Fibroblast of skin of scalp (primary cell): ENCODE data around the gene CCDC32.

Experiments
- DNase-seq: peaks from one replicate; pipeline ENCODE4 v3.0.0-alpha.2; 2013

The CCDC32 gene

DNA sequence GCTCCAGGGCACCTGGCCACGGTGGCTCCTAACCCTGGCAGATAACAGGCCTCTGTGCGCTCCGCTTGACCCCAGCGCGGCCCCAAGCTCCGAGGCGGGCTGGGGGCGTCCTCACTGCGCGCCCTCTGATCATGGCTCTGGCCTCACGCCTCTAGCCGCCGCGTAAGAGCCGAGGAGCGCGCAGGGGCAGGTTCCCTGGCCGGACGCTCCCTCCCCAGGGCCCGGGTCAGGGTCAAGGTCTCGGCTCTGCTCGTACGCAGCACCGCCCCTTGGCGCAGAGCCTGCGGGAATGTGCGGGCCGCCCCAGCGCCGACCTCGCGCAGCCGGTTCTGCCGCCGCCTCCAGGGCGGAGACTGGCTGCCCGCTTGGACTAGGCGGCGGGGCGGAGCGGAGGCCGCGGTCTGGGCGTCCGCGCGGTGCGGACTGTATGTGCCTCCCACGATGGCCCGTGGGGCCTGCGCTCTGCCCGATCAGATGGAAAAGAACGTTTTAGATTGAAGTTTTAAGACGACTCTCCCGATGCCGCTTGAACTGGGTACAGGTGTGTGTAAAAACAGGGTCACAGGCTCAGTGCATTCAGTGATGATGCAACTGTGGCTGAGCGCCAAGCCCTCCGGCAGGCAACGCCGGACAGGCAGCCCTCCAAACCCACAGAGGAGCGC is 53.2 kb downstream of the CCDC32 start:
- DNase-seq = peak; percentile 25

GRCh38 chr15:40511093-40511471 is 53.8 kb downstream of the CCDC32 start:
- DNase-seq = no peak

DNA sequence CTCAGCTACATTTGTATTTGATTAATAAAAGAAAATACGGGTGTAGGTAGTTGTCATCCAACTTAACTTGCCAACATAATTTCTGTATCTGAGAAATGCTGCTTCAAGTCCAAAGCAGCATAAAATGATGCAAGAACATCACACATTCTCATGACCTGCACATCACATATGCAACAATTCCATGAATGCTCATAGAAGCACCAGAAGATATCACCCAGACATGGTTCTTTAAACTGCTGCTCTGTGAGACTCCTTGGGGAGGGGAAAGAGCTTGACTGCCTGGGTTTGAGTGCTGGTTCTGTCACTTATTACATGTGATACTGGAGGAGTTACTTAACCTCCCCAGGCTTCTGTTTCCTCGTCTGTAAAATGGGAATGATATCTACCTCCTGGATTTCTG is 54.6 kb downstream of the CCDC32 start:
- DNase-seq = peak; percentile 28

DNA sequence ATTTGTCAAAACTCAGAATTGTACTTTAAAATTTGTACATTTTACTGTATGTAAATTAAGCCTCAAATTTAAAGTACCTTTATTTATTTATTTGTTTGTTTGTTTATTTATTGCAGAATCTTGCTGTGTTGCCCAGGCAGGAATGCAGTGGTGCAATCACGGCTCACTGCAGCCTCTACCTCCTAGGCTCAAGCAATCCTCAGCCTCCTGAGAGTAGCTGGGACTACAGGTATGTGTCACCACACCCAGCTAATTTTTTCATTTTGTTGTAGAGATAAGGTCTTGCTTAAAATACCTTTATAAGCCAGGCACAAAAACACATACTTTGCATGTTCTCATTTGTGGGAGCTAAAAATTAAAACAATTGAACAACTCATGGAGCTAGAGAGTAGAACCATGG is 56.6 kb downstream of the CCDC32 start:
- no peak for DNase-seq

- peak; percentile 76 for DNase-seq
Observed at GRCh38 chr15:40506964-40507571, 57.8 kb downstream of the CCDC32 start.
